ENCODE data around the gene MAMDC2. TPM values are rescaled to one million over a fixed set of nuclear protein-coding genes. Genes with fewer than 3 reads are reported as not detected.

Gene MAMDC2
- total RNA-seq, 1 donor from 2014 or later: 0.10 TPM

- no peaks in the 10 kb centered on the region for H3K4me1 Mint-ChIP-seq (ENCODE audit: unreplicated experiment)
- H3K27me3 Mint-ChIP-seq (ENCODE audit: unreplicated experiment): no peaks in the 10 kb centered on the region
- no peak for DNase-seq (ENCODE audit: low spot score)
- no peaks in the 10 kb centered on the region for H3K36me3 Mint-ChIP-seq (ENCODE audit: low read depth, unreplicated experiment)
- H3K9me3 Mint-ChIP-seq (ENCODE audit: unreplicated experiment): no peaks in the 10 kb centered on the region
- H3K4me3 Mint-ChIP-seq (ENCODE audit: unreplicated experiment): no peak overlapping the region
- no peak overlapping the region for H3K27ac Mint-ChIP-seq (ENCODE audit: unreplicated experiment)
- TF ChIP-seq CTCF (IDR thresholded peaks at IDR 0.05; ENCODE audit: unreplicated experiment): no peak
Measured at GRCh38 chr9:70143394-70144130, 99.9 kb downstream of the MAMDC2 start.

- no peak overlapping the region for H3K27ac Mint-ChIP-seq (ENCODE audit: unreplicated experiment)
- no peaks in the 10 kb centered on the region for H3K27me3 Mint-ChIP-seq (ENCODE audit: unreplicated experiment)
- no peaks in the 10 kb centered on the region for H3K36me3 Mint-ChIP-seq (ENCODE audit: low read depth, unreplicated experiment)
- H3K9me3 Mint-ChIP-seq (ENCODE audit: unreplicated experiment): no peaks in the 10 kb centered on the region
- H3K4me3 Mint-ChIP-seq (ENCODE audit: unreplicated experiment): no peak overlapping the region
- TF ChIP-seq CTCF (IDR thresholded peaks at IDR 0.05; ENCODE audit: unreplicated experiment): no peak
- H3K4me1 Mint-ChIP-seq (ENCODE audit: unreplicated experiment): peaks cover 1% of the 10 kb centered on the region
- no peak for DNase-seq (ENCODE audit: low spot score)
Measured at GRCh38 chr9:70144131-70144503, 100.5 kb downstream of the MAMDC2 start.

- H3K27me3 Mint-ChIP-seq (ENCODE audit: unreplicated experiment): peaks cover 1% of the 10 kb centered on the region
- no peaks in the 10 kb centered on the region for H3K36me3 Mint-ChIP-seq (ENCODE audit: low read depth, unreplicated experiment)
- no peak overlapping the region for H3K4me3 Mint-ChIP-seq (ENCODE audit: unreplicated experiment)
- no peaks in the 10 kb centered on the region for H3K9me3 Mint-ChIP-seq (ENCODE audit: unreplicated experiment)
- no peak overlapping the region for H3K27ac Mint-ChIP-seq (ENCODE audit: unreplicated experiment)
- H3K4me1 Mint-ChIP-seq (ENCODE audit: unreplicated experiment): peaks cover 6% of the 10 kb centered on the region
- TF ChIP-seq CTCF (IDR thresholded peaks at IDR 0.05; ENCODE audit: unreplicated experiment): no peak
- no peak for DNase-seq (ENCODE audit: low spot score)
Measured at GRCh38 chr9:70145981-70146380, 102.3 kb downstream of the MAMDC2 start.

GRCh38 chr9:70147196-70147595, 103.5 kb downstream of the MAMDC2 start:
- DNase-seq (ENCODE audit: low spot score): no peak
- no peaks in the 10 kb centered on the region for H3K9me3 Mint-ChIP-seq (ENCODE audit: unreplicated experiment)
- peaks cover 6% of the 10 kb centered on the region for H3K4me1 Mint-ChIP-seq (ENCODE audit: unreplicated experiment)
- H3K4me3 Mint-ChIP-seq (ENCODE audit: unreplicated experiment): no peak overlapping the region
- peaks cover 1% of the 10 kb centered on the region for H3K27me3 Mint-ChIP-seq (ENCODE audit: unreplicated experiment)
- no peak overlapping the region for H3K27ac Mint-ChIP-seq (ENCODE audit: unreplicated experiment)
- H3K36me3 Mint-ChIP-seq (ENCODE audit: low read depth, unreplicated experiment): no peaks in the 10 kb centered on the region
- no peak for TF ChIP-seq CTCF (IDR thresholded peaks at IDR 0.05; ENCODE audit: unreplicated experiment)

GRCh38 chr9:70147651-70148050, 104.0 kb downstream of the MAMDC2 start:
- H3K27ac Mint-ChIP-seq (ENCODE audit: unreplicated experiment): no peak overlapping the region
- no peaks in the 10 kb centered on the region for H3K9me3 Mint-ChIP-seq (ENCODE audit: unreplicated experiment)
- H3K36me3 Mint-ChIP-seq (ENCODE audit: low read depth, unreplicated experiment): no peaks in the 10 kb centered on the region
- TF ChIP-seq CTCF (IDR thresholded peaks at IDR 0.05; ENCODE audit: unreplicated experiment): no peak
- peaks cover 6% of the 10 kb centered on the region for H3K4me1 Mint-ChIP-seq (ENCODE audit: unreplicated experiment)
- DNase-seq (ENCODE audit: low spot score): no peak
- H3K4me3 Mint-ChIP-seq (ENCODE audit: unreplicated experiment): no peak overlapping the region
- peaks cover 1% of the 10 kb centered on the region for H3K27me3 Mint-ChIP-seq (ENCODE audit: unreplicated experiment)

All from endothelial cell (in vitro differentiated cells).